HUES64 (cell line): ENCODE data around the gene ITCH.
"Not testable (repeated sequence)": the region's sequence is repeated elsewhere in the genome, so short reads cannot be mapped to it uniquely, and the experiment has no call there.

Experiments
- H3K27ac ChIP-seq: 2 replicates; pipeline ENCODE4 v1.7.0; 2013; ENCODE audit warnings: low read depth, low read length, inconsistent platforms
- H3K27me3 ChIP-seq: 2 replicates; pipeline ENCODE4 v1.6.1; 2013; ENCODE audit warnings: mild to moderate bottlenecking, low read length; ENCODE audit not compliant: insufficient read depth
- H3K36me3 ChIP-seq: 2 replicates; pipeline ENCODE4 v1.6.1; 2013; ENCODE audit warnings: mild to moderate bottlenecking, low read length; ENCODE audit not compliant: insufficient read depth
- H3K4me1 ChIP-seq: 2 replicates; pipeline ENCODE4 v1.6.1; 2013; ENCODE audit warnings: mild to moderate bottlenecking, low read length, moderate library complexity; ENCODE audit not compliant: insufficient read depth
- H3K4me3 ChIP-seq: 2 replicates; pipeline ENCODE4 v1.5.1; 2013; ENCODE audit warnings: mild to moderate bottlenecking, low read length, moderate library complexity
- H3K9ac ChIP-seq: 2 replicates; pipeline ENCODE4 v1.6.1; 2013; ENCODE audit warnings: mild to moderate bottlenecking, low read depth, low read length
- H3K9me3 ChIP-seq: 2 replicates; pipeline ENCODE4 v1.6.1; 2013; ENCODE audit warnings: low read depth, low read length; ENCODE audit not compliant: insufficient read depth
- WGBS: fragments of 150-250, 120-280 bp; methylation state at CpG from one replicate; pipeline ENCODE4 v1.1.7; 2013; ENCODE audit warnings: missing lambda C conversion rate; 5-methylcytosine and 5-hydroxymethylcytosine counted together

Gene ITCH

GRCh38 chr20:34345839-34346532 lies 17.1 kb upstream of the ITCH start:
- H3K4me3 ChIP-seq, H3K4me1 ChIP-seq, H3K9me3 ChIP-seq, H3K9ac ChIP-seq, H3K27me3 ChIP-seq, H3K36me3 ChIP-seq, H3K27ac ChIP-seq: not testable (repeated sequence)
- 76% methylated on average over 7 of the region's 10 CpGs for WGBS

- not testable (repeated sequence) for H3K36me3 ChIP-seq, H3K4me1 ChIP-seq, H3K4me3 ChIP-seq, H3K27ac ChIP-seq, H3K9ac ChIP-seq, H3K9me3 ChIP-seq, H3K27me3 ChIP-seq
- WGBS = 94% methylated on average over 9 of the region's 9 CpGs
These were observed 16.6 kb upstream of the ITCH start for GRCh38 chr20:34346533-34346865.

GRCh38 chr20:34347571-34347970 lies 15.5 kb upstream of the ITCH start:
- Histone ChIP-seq H3K27me3 (no peaks in the 10 kb centered on the region), H3K9ac (no peak overlapping the region), H3K36me3 (no peaks in the 10 kb centered on the region), H3K4me1 (no peaks in the 10 kb centered on the region), H3K27ac (no peak overlapping the region), H3K4me3 (no peak overlapping the region), H3K9me3 (no peaks in the 10 kb centered on the region)
- WGBS = 96% methylated on average over 4 of the region's 4 CpGs

GRCh38 chr20:34350095-34350494 lies 13.0 kb upstream of the ITCH start:
- Histone ChIP-seq H3K4me3 (no peak overlapping the region), H3K27ac (no peak overlapping the region), H3K36me3 (no peaks in the 10 kb centered on the region), H3K9ac (no peak overlapping the region), H3K4me1 (no peaks in the 10 kb centered on the region), H3K27me3 (no peaks in the 10 kb centered on the region), H3K9me3 (no peaks in the 10 kb centered on the region)
- WGBS = 97% methylated on average over 3 of the region's 3 CpGs

- 92% methylated on average over 6 of the region's 6 CpGs for WGBS
- not testable (repeated sequence) for H3K4me3 ChIP-seq, H3K36me3 ChIP-seq, H3K4me1 ChIP-seq, H3K9ac ChIP-seq, H3K9me3 ChIP-seq, H3K27ac ChIP-seq, H3K27me3 ChIP-seq
These were observed 9.6 kb upstream of the ITCH start for GRCh38 chr20:34353467-34353866.

- H3K9ac ChIP-seq = no peak overlapping the region
- H3K4me1 ChIP-seq = no peaks in the 10 kb centered on the region
- H3K4me3 ChIP-seq = no peak overlapping the region
- H3K27me3 ChIP-seq = no peaks in the 10 kb centered on the region
- 86% methylated on average over 2 of the region's 2 CpGs for WGBS
- no peaks in the 10 kb centered on the region for H3K36me3 ChIP-seq
- H3K9me3 ChIP-seq = no peaks in the 10 kb centered on the region
- H3K27ac ChIP-seq = no peak overlapping the region
These were observed 7.6 kb upstream of the ITCH start for GRCh38 chr20:34355427-34355826.

- H3K27me3 ChIP-seq, H3K9ac ChIP-seq, H3K9me3 ChIP-seq, H3K27ac ChIP-seq, H3K4me1 ChIP-seq, H3K36me3 ChIP-seq, H3K4me3 ChIP-seq: not testable (repeated sequence)
- WGBS = 89% methylated on average over 9 of the region's 9 CpGs
These were observed 3.3 kb upstream of the ITCH start for GRCh38 chr20:34359729-34360128.

GRCh38 chr20:34362502-34363061 lies 491 bp upstream of the ITCH start:
- no peaks in the 10 kb centered on the region for H3K36me3 ChIP-seq
- 76% methylated on average over 8 of the region's 8 CpGs for WGBS
- no peaks in the 10 kb centered on the region for H3K27me3 ChIP-seq
- no peaks in the 10 kb centered on the region for H3K9me3 ChIP-seq
- no peak overlapping the region for H3K27ac ChIP-seq
- H3K4me1 ChIP-seq = peaks cover 9% of the 10 kb centered on the region; the same call in 1 of the 2 replicates
- H3K9ac ChIP-seq = no peak overlapping the region
- peak overlapping the region; percentile 90 for H3K4me3 ChIP-seq

GRCh38 chr20:34363465-34364222 lies 571 bp downstream of the ITCH start:
- Histone ChIP-seq H3K9ac (peak overlapping the region; percentile 94), H3K4me3 (peak overlapping the region; percentile 90), H3K27me3 (no peaks in the 10 kb centered on the region), H3K9me3 (no peaks in the 10 kb centered on the region), H3K27ac (peak overlapping the region; percentile 88), H3K36me3 (no peaks in the 10 kb centered on the region; the same call in 1 of the 2 replicates), H3K4me1 (peaks cover 9% of the 10 kb centered on the region; the same call in 1 of the 2 replicates)
- WGBS = under 1% methylated on average over 70 of the region's 70 CpGs

- no peak overlapping the region for H3K27ac ChIP-seq
- peaks cover 9% of the 10 kb centered on the region; the same call in 1 of the 2 replicates for H3K4me1 ChIP-seq
- peak overlapping the region; percentile 94 for H3K9ac ChIP-seq
- H3K27me3 ChIP-seq = no peaks in the 10 kb centered on the region
- no peaks in the 10 kb centered on the region for H3K9me3 ChIP-seq
- H3K36me3 ChIP-seq = peaks cover 1% of the 10 kb centered on the region
- H3K4me3 ChIP-seq = peak overlapping the region; percentile 90
- 82% methylated on average over 3 of the region's 4 CpGs for WGBS
These were observed 1.1 kb downstream of the ITCH start for GRCh38 chr20:34364223-34364506.

GRCh38 chr20:34365765-34366213 lies 2.7 kb downstream of the ITCH start:
- Histone ChIP-seq H3K4me1 (peaks cover 9% of the 10 kb centered on the region; the same call in 1 of the 2 replicates), H3K4me3 (no peak overlapping the region), H3K36me3 (peaks cover 17% of the 10 kb centered on the region), H3K9ac (no peak overlapping the region), H3K27me3 (no peaks in the 10 kb centered on the region), H3K27ac (no peak overlapping the region), H3K9me3 (no peaks in the 10 kb centered on the region)
- WGBS = 88% methylated on average over 3 of the region's 3 CpGs
